ENCODE results near the gene THNSL1. TPM values are rescaled to one million over a fixed set of nuclear protein-coding genes. Genes with fewer than 3 reads are reported as not detected.

Gene THNSL1
- total and polyA plus RNA-seq, 2 of the 8 experiments (the other 6 are each of a cell fraction or from before 2014, with no cell fraction given): 1.4 to 3.1 TPM

- no peak for TF ChIP-seq CHD7 (IDR thresholded peaks at IDR 0.05; ENCODE audit: insufficient replicate concordance, low read length)
Measured at GRCh38 chr10:25056726-25057125, 40.3 kb downstream of the THNSL1 start (continued).
